Lung (tissue), 12 donors: Measurements from ENCODE around the gene JAG2. TPM values are rescaled to one million over a fixed set of nuclear protein-coding genes. Genes with fewer than 3 reads are reported as not detected.

Source experiments
- ATAC-seq: fragments of 200-7000 bp; cut with Tn5 transposase; one replicate; pipeline ENCODE4 v1.9.1; 2020; ENCODE audit warnings: moderate number of reproducible peaks; ENCODE audit not compliant: insufficient read depth, low FRiP score
- DNase-seq, 3 donors: peaks; one replicate each; pipeline ENCODE4 v3.0.0-alpha.2; 2013 to 2017
- H3K27ac ChIP-seq, 2 donors: one replicate each; pipeline ENCODE4 v1.5.1; 2013; ENCODE audit warnings: mild to moderate bottlenecking in 2 of 2, moderate library complexity in 2 of 2, control low read depth in 1 of 2, inconsistent platforms in 1 of 2, low read depth in 1 of 2, low read length in 1 of 2
- H3K27me3 ChIP-seq, 3 donors: one replicate each; pipeline ENCODE4 v1.5.1; 2013; ENCODE audit warnings: low read length in 2 of 3; ENCODE audit not compliant: control insufficient read depth in 3 of 3, insufficient read depth in 3 of 3
- H3K36me3 ChIP-seq, 4 donors: one replicate each; pipeline ENCODE4 v1.5.1; 2013; ENCODE audit warnings: low read length in 4 of 4, mild to moderate bottlenecking in 1 of 4, moderate library complexity in 1 of 4; ENCODE audit not compliant: control insufficient read depth in 4 of 4, insufficient read depth in 4 of 4
- H3K4me1 ChIP-seq, 5 donors: one replicate each; pipeline ENCODE4 v1.5.1; 2013; ENCODE audit warnings: low read length in 5 of 5, mild to moderate bottlenecking in 2 of 5, moderate library complexity in 1 of 5; ENCODE audit not compliant: control insufficient read depth in 5 of 5, insufficient read depth in 5 of 5
- H3K4me3 ChIP-seq: one replicate; pipeline ENCODE4 v1.5.1; 2013; ENCODE audit warnings: mild to moderate bottlenecking, control low read depth, moderate library complexity
- H3K9ac ChIP-seq, 2 donors: one replicate each; pipeline ENCODE4 v1.5.1; 2013; ENCODE audit warnings: low read length in 2 of 2, control low read depth in 1 of 2; ENCODE audit not compliant: insufficient read depth in 1 of 2
- H3K9me3 ChIP-seq, 4 donors: one replicate each; pipeline ENCODE4 v1.5.1; 2013; ENCODE audit warnings: low read length in 3 of 4, mild to moderate bottlenecking in 1 of 4, moderate library complexity in 1 of 4; ENCODE audit not compliant: control insufficient read depth in 4 of 4, insufficient read depth in 3 of 4
- WGBS, 2 donors: extraction: QIAGEN DNeasy Blood & Tissue Kit; methylation state at CpG; one replicate each; pipeline ENCODE4 v1.1.7; 2013; 5-methylcytosine and 5-hydroxymethylcytosine counted together
- polyA plus RNA-seq, 2 donors: library from polyadenylated mRNA; stranded (reverse); fragments of 200-250 nt; gene quantifications; one replicate each; pipeline ENCODE4 v1.2.1, GENCODE V29; 2013
- total RNA-seq, 2 donors: library from RNA; depleted of rRNA in 1 of 2; stranded (reverse); fragments of >200 nt in 1 of 2; gene quantifications; one replicate each; pipeline ENCODE4 v1.2.1, GENCODE V29; 2014 to 2021
- TF ChIP-seq, protein P1 (sequence below): IDR thresholded peaks from 2 replicates; pipeline ENCODE4 v1.5.1; 2012; ENCODE audit warnings: mild to moderate bottlenecking; ENCODE audit errors: control extremely low read depth, extremely low read depth
- donor health status: control.
- donor health status: control.
- donor health status: Bipolar disorder and iron deficiency.
- donor health status: healthy.
- donor health status: DM: yes; HTN: yes; CAD: no.

Gene JAG2
- total and polyA plus RNA-seq, 4 donors, result 14.1 to 35.1 (median 27.8) TPM

DNA sequence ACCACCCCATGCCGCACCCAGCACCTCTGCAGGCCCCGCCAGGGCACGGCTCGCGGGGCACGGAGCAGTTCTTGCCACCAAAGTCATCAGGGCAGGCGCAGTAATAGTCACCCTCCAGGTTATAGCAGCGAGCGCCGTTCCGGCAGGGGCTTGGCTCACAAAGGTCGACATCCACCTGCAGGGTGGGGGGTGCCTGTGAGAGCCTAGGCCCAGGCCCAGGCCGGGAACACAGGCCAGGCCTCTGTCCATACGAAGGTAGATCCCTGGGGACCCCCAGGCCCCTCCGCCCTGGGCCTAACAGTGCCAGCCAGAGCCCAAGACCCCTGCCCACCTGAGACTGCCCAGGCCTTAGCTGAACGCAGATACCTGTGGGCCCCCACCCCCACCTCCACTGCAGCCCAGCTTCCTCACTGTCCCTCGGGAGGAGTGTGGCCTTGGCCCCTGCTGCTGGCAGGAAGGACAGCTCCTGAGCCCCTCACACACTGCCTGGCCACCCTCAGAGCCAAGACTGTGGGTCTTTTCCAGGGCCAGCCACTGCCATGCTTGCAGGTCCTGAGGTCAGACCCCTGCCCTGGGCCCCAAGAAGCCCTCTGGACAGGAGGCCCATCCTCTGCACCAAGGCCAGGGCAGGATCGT, 19.3 kb downstream of the JAG2 start:
- ATAC-seq, result no peak
- WGBS, 2 donors, result 87 to 94% methylated on average over 18 of the region's 18 CpGs
- H3K36me3 ChIP-seq, result peaks cover 0 to 33% (median 0%) of the 10 kb centered on the region in 4 donors

DNA sequence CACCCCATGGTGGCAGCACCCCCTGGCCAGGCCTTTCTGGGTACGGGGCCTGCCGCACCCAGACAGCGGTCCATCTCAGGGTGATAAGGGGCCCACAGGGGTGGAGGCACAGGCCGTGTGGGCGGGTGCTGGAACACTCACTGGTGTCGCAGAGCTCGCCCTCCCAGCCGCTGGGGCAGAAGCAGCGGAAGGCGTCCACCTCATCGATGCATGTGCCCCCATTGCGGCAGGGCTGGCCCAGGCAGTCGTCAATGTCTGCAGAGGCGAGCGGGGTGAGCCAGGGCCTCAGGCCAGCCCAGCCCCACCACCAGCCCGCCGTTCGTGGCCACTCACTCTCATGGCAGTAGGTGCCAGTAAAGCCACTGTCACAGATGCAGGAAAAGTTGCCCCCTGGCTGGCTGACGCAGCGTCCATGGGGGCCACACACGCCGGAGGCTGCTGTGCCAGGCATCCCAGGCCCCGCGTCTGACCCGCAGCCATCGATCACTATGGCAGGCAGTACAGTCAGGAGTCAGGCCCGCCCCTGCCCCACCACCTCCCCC, 19.9 kb downstream of the JAG2 start:
- DNase-seq (no peak), ATAC-seq (no peak)
- TF ChIP-seq, protein P1, sequence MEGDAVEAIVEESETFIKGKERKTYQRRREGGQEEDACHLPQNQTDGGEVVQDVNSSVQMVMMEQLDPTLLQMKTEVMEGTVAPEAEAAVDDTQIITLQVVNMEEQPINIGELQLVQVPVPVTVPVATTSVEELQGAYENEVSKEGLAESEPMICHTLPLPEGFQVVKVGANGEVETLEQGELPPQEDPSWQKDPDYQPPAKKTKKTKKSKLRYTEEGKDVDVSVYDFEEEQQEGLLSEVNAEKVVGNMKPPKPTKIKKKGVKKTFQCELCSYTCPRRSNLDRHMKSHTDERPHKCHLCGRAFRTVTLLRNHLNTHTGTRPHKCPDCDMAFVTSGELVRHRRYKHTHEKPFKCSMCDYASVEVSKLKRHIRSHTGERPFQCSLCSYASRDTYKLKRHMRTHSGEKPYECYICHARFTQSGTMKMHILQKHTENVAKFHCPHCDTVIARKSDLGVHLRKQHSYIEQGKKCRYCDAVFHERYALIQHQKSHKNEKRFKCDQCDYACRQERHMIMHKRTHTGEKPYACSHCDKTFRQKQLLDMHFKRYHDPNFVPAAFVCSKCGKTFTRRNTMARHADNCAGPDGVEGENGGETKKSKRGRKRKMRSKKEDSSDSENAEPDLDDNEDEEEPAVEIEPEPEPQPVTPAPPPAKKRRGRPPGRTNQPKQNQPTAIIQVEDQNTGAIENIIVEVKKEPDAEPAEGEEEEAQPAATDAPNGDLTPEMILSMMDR, result no peak
- 94 to 95% methylated on average over 23 to 27 of the region's 27 CpGs for WGBS, 2 donors
- no peaks in the 10 kb centered on the region for H3K27me3 ChIP-seq
- H3K27ac ChIP-seq, result no peak overlapping the region
- peaks cover 0 to 7% (median 0%) of the 10 kb centered on the region in 5 donors for H3K4me1 ChIP-seq
- H3K36me3 ChIP-seq, result peaks cover 0 to 33% (median 0%) of the 10 kb centered on the region in 4 donors
- no peaks in the 10 kb centered on the region for H3K9me3 ChIP-seq
- no peak overlapping the region for H3K4me3 ChIP-seq
- H3K9ac ChIP-seq, result no peak overlapping the region

More for the DNA sequence above, 19.3 kb downstream of the JAG2 start:
- no peaks in the 10 kb centered on the region for H3K9me3 ChIP-seq
- peaks cover 0 to 10% (median 0%) of the 10 kb centered on the region in 5 donors for H3K4me1 ChIP-seq
- no peak overlapping the region for H3K27ac ChIP-seq
- H3K4me3 ChIP-seq, result no peak overlapping the region
- no peaks in the 10 kb centered on the region for H3K27me3 ChIP-seq
- TF ChIP-seq, protein P1, result no peak
- H3K9ac ChIP-seq, result no peak overlapping the region
- no peak for DNase-seq

DNA sequence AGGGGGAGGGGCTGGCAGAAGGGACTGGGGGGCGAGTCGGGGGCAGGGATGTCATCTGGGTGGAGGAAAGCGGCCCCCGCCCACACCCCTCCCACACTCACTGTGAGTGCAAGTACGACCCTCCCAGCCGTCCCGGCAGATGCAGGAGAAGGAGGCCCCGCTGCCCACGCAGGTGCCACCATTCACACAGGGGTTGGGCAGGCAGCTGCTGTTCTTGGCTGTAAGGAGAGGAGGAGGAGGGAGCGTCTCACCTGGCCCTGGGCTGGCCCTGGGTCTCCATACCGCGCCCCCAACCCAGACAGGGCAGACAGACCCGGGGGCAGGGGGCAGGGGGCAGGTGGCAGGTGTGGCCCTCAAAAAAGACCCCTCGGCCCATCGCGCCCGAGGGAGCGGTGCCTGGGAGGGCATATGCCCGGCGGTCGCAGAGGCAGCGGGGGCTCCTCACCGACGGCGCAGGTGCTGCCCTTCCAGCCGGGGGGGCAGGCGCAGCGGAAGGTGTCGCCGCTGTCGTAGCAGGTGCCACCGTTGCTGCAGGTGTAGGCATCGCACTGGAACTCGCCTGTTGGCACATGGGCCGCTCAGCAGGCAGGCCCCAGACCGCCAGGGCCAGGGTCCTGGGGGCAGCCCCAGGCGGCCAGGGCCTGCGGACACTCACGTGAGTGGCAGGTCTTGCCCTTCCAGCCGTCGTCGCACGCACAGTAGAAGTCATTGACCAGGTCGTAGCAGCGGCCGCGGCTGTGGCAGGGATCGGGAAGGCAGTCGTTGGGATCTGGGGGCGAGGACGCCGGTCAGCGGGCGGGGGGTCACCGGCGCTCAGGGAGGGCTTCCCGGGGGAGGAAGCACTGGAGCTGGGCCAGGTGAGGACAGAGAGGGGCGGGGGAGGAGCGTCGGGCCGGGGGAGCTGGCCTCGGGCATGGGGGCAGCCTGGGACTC, 20.6 kb downstream of the JAG2 start:
- TF ChIP-seq, protein P1, result no peak
- peaks cover 0 to 7% (median 0%) of the 10 kb centered on the region in 5 donors for H3K4me1 ChIP-seq
- H3K9me3 ChIP-seq, result no peaks in the 10 kb centered on the region
- no peak for DNase-seq
- peaks cover 0 to 39% (median 0%) of the 10 kb centered on the region in 4 donors for H3K36me3 ChIP-seq
- no peak for ATAC-seq
- no peak overlapping the region for H3K27ac ChIP-seq
- no peak overlapping the region for H3K4me3 ChIP-seq
- 94% methylated on average over 56 to 62 of the region's 62 CpGs for WGBS, 2 donors
- no peak overlapping the region for H3K9ac ChIP-seq
- no peaks in the 10 kb centered on the region for H3K27me3 ChIP-seq
